GM20431 (cell line): ENCODE data around the gene PPEF1.

Experiments
- in situ Hi-C: fragments of 300-500 bp; cut with MseI, MboI; formaldehyde crosslinking; loops from one replicate; pipeline ENCODE4 v1.15.0; 2020; ENCODE audit warnings: low sequenced_read_pairs; ENCODE audit not compliant: unreplicated experiment

The PPEF1 gene

GRCh38 chrX:18873189-18873791, 165.8 kb downstream of the PPEF1 start:
- in situ Hi-C loops = no loop called here

GRCh38 chrX:18873836-18874235, 166.4 kb downstream of the PPEF1 start:
- in situ Hi-C loops = no loop called here

GRCh38 chrX:18874560-18875255, 167.3 kb downstream of the PPEF1 start:
- in situ Hi-C loops = loop anchor here (25.0 kb wide), 1 partner anchor 487 kb away; no protein-coding TSS in a partner anchor

- in situ Hi-C loops = loop anchor here (25.0 kb wide), 1 partner anchor 488 kb away; no protein-coding TSS in a partner anchor
Observed at GRCh38 chrX:18875256-18875878, 167.9 kb downstream of the PPEF1 start.

- in situ Hi-C loops = loop anchor here (25.0 kb wide), 1 partner anchor 490 kb away; no protein-coding TSS in a partner anchor
Observed at GRCh38 chrX:18877469-18877868, 170.0 kb downstream of the PPEF1 start.
